Inferior parietal cortex (tissue), 1 donor: ENCODE results near the gene ZNF689.
A peak's percentile ranks its signal among the peaks of the same experiment; 100 is the strongest.
"Not testable (repeated sequence)": the region's sequence is repeated elsewhere in the genome, so short reads cannot be mapped to it uniquely, and the experiment has no call there.

Experiments used
- DNase-seq: peaks from one replicate; pipeline ENCODE4 v3.0.0-alpha.2; 2016; ENCODE audit errors: extremely low spot score

ZNF689 gene

GRCh38 chr16:30636599-30636998, 26.4 kb upstream of the ZNF689 start:
- DNase-seq, result no peak

- DNase-seq, result no peak
These were observed 23.3 kb upstream of the ZNF689 start for GRCh38 chr16:30633526-30633925.

- DNase-seq, result not testable (repeated sequence)
These were observed 22.3 kb upstream of the ZNF689 start for GRCh38 chr16:30632454-30632853.

- peak; percentile 94 for DNase-seq
These were observed 18.7 kb upstream of the ZNF689 start for GRCh38 chr16:30628628-30629540.

- DNase-seq, result no peak
These were observed 16.0 kb upstream of the ZNF689 start for GRCh38 chr16:30626236-30626635.

- no peak for DNase-seq
These were observed 13.5 kb upstream of the ZNF689 start for GRCh38 chr16:30623536-30624283.

GRCh38 chr16:30622455-30623032, 12.4 kb upstream of the ZNF689 start:
- DNase-seq, result no peak

GRCh38 chr16:30621765-30622164, 11.6 kb upstream of the ZNF689 start:
- no peak for DNase-seq

- no peak for DNase-seq
These were observed 10.0 kb upstream of the ZNF689 start for GRCh38 chr16:30620169-30620568.

- no peak for DNase-seq
These were observed 9.4 kb upstream of the ZNF689 start for GRCh38 chr16:30619638-30620037.

- DNase-seq, result peak; percentile 16
These were observed 9.0 kb upstream of the ZNF689 start for GRCh38 chr16:30619202-30619601.

- DNase-seq, result no peak
These were observed 5.3 kb upstream of the ZNF689 start for GRCh38 chr16:30615358-30616091.

- peak; percentile 18 for DNase-seq
These were observed 925 bp downstream of the ZNF689 start for GRCh38 chr16:30609002-30609925.

- DNase-seq, result no peak
These were observed 4.2 kb downstream of the ZNF689 start for GRCh38 chr16:30606004-30606403.

- no peak for DNase-seq
These were observed 5.0 kb downstream of the ZNF689 start for GRCh38 chr16:30605158-30605557.

- DNase-seq, result no peak
These were observed 5.8 kb downstream of the ZNF689 start for GRCh38 chr16:30604316-30604947.

GRCh38 chr16:30603945-30604315, 6.3 kb downstream of the ZNF689 start:
- DNase-seq, result no peak

- DNase-seq, result no peak
These were observed 7.4 kb downstream of the ZNF689 start for GRCh38 chr16:30602616-30603277.

GRCh38 chr16:30601966-30602365, 8.2 kb downstream of the ZNF689 start:
- no peak for DNase-seq

GRCh38 chr16:30600929-30601328, 9.3 kb downstream of the ZNF689 start:
- no peak for DNase-seq
